HEK293 (cell line): ENCODE data around the gene IGSF9.

Experiments
- BCL11B ChIP-seq: fragments of 450-650 bp; formaldehyde crosslinking; IDR thresholded peaks from 2 replicates; pipeline ENCODE4 v1.5.1; 2016; ENCODE audit warnings: low read depth, missing biosample characterization, missing genetic modification characterization
- GLIS1 ChIP-seq: fragments of 450-650 bp; formaldehyde crosslinking; IDR thresholded peaks from 2 replicates; pipeline ENCODE4 v1.5.1; 2016; ENCODE audit warnings: missing biosample characterization, missing genetic modification characterization
- KLF8 ChIP-seq: fragments of 450-650 bp; formaldehyde crosslinking; IDR thresholded peaks from 2 replicates; pipeline ENCODE4 v1.5.1; 2016; ENCODE audit warnings: missing biosample characterization, missing genetic modification characterization
- SCRT2 ChIP-seq: fragments of 450-650 bp; formaldehyde crosslinking; IDR thresholded peaks from 2 replicates; pipeline ENCODE4 v1.5.1; 2016; ENCODE audit warnings: missing biosample characterization, missing genetic modification characterization
- YY2 ChIP-seq: fragments of 450-650 bp; formaldehyde crosslinking; IDR thresholded peaks from 2 replicates; pipeline ENCODE4 v1.5.1; 2016; ENCODE audit warnings: missing biosample characterization, missing genetic modification characterization
- ZBTB48 ChIP-seq: fragments of 450-650 bp; formaldehyde crosslinking; IDR thresholded peaks from 2 replicates; pipeline ENCODE4 v1.5.1; 2016; ENCODE audit warnings: missing biosample characterization, missing genetic modification characterization
- ZEB2 ChIP-seq: fragments of 450-650 bp; formaldehyde crosslinking; IDR thresholded peaks from 2 replicates; pipeline ENCODE4 v1.5.1; 2016; ENCODE audit warnings: missing biosample characterization, missing genetic modification characterization
- ZFP69B ChIP-seq: fragments of 450-650 bp; formaldehyde crosslinking; IDR thresholded peaks from 2 replicates; pipeline ENCODE4 v1.5.1; 2016; ENCODE audit warnings: missing biosample characterization, missing genetic modification characterization
- ZIC2 ChIP-seq: fragments of 450-650 bp; formaldehyde crosslinking; IDR thresholded peaks from 2 replicates; pipeline ENCODE4 v1.5.1; 2016; ENCODE audit warnings: missing biosample characterization, missing genetic modification characterization
- ZNF112 ChIP-seq: fragments of 450-650 bp; formaldehyde crosslinking; IDR thresholded peaks from 2 replicates; pipeline ENCODE4 v1.5.0; 2017; ENCODE audit warnings: missing biosample characterization, missing genetic modification characterization
- ZNF157 ChIP-seq: fragments of 450-650 bp; formaldehyde crosslinking; IDR thresholded peaks from 2 replicates; pipeline ENCODE4 v1.5.1; 2016; ENCODE audit warnings: missing biosample characterization, missing genetic modification characterization
- ZNF169 ChIP-seq: fragments of 450-650 bp; formaldehyde crosslinking; IDR thresholded peaks from 2 replicates; pipeline ENCODE4 v1.5.1; 2016; ENCODE audit warnings: missing biosample characterization, missing genetic modification characterization
- ZNF2 ChIP-seq: fragments of 450-650 bp; formaldehyde crosslinking; IDR thresholded peaks from 2 replicates; pipeline ENCODE4 v1.5.1; 2016; ENCODE audit warnings: missing biosample characterization, missing genetic modification characterization
- ZNF223 ChIP-seq: fragments of 450-650 bp; formaldehyde crosslinking; IDR thresholded peaks from 2 replicates; pipeline ENCODE4 v1.5.1; 2016; ENCODE audit warnings: missing biosample characterization, missing genetic modification characterization
- ZNF24 ChIP-seq: fragments of 450-650 bp; formaldehyde crosslinking; IDR thresholded peaks from 2 replicates; pipeline ENCODE4 v1.5.1; 2016; ENCODE audit warnings: missing biosample characterization, missing genetic modification characterization
- ZNF292 ChIP-seq: fragments of 450-650 bp; formaldehyde crosslinking; IDR thresholded peaks from 2 replicates; pipeline ENCODE4 v1.5.1; 2016; ENCODE audit warnings: low read depth, missing biosample characterization, missing genetic modification characterization, borderline replicate concordance
- ZNF335 ChIP-seq: fragments of 450-650 bp; formaldehyde crosslinking; conservative IDR thresholded peaks from 2 replicates; pipeline ENCODE4 v1.5.1; 2016; ENCODE audit warnings: missing biosample characterization, missing genetic modification characterization
- ZNF341 ChIP-seq: fragments of 450-650 bp; formaldehyde crosslinking; IDR thresholded peaks from 2 replicates; pipeline ENCODE4; 2016; ENCODE audit warnings: low read depth, missing biosample characterization, missing genetic modification characterization
- ZNF404 ChIP-seq: fragments of 450-650 bp; formaldehyde crosslinking; IDR thresholded peaks from 2 replicates; pipeline ENCODE4 v1.5.1; 2017; ENCODE audit warnings: missing biosample characterization, missing genetic modification characterization
- ZNF423 ChIP-seq: fragments of 450-650 bp; formaldehyde crosslinking; IDR thresholded peaks from 2 replicates; pipeline ENCODE4 v1.5.1; 2016; ENCODE audit warnings: missing biosample characterization, missing genetic modification characterization
- ZNF549 ChIP-seq: fragments of 450-650 bp; IDR thresholded peaks from 2 replicates; pipeline ENCODE4 v1.5.1; 2018; ENCODE audit warnings: missing biosample characterization, missing genetic modification characterization, mild to moderate bottlenecking, inconsistent platforms, moderate library complexity
- ZNF561 ChIP-seq: fragments of 450-650 bp; IDR thresholded peaks from 2 replicates; pipeline ENCODE4 v1.5.1; 2018; ENCODE audit warnings: missing biosample characterization, missing genetic modification characterization, borderline replicate concordance
- ZNF654 ChIP-seq: fragments of 450-650 bp; formaldehyde crosslinking; IDR thresholded peaks from 2 replicates; pipeline ENCODE4 v1.5.1; 2016; ENCODE audit warnings: low read depth, missing biosample characterization, missing genetic modification characterization
- ZNF785 ChIP-seq: fragments of 450-650 bp; formaldehyde crosslinking; IDR thresholded peaks from 2 replicates; pipeline ENCODE4 v1.5.1; 2016; ENCODE audit warnings: missing biosample characterization, missing genetic modification characterization
- ZNF837 ChIP-seq: fragments of 450-650 bp; formaldehyde crosslinking; IDR thresholded peaks from 2 replicates; pipeline ENCODE4 v1.5.1; 2016; ENCODE audit warnings: missing biosample characterization, missing genetic modification characterization
- TF ChIP-seq, protein P1 (sequence below): fragments of 450-650 bp; formaldehyde crosslinking; IDR thresholded peaks from 2 replicates; pipeline ENCODE4 v1.5.1; 2017; ENCODE audit warnings: missing biosample characterization, missing genetic modification characterization
- TF ChIP-seq, protein P2 (sequence below): fragments of 450-650 bp; formaldehyde crosslinking; IDR thresholded peaks from 2 replicates; pipeline ENCODE4 v1.5.1; 2017; ENCODE audit warnings: missing biosample characterization, missing genetic modification characterization
- TF ChIP-seq, protein P3 (sequence below): fragments of 450-650 bp; formaldehyde crosslinking; IDR thresholded peaks from 2 replicates; pipeline ENCODE4 v1.5.1; 2016; ENCODE audit warnings: missing biosample characterization, missing genetic modification characterization
- TF ChIP-seq, protein P4 (sequence below): fragments of 450-650 bp; formaldehyde crosslinking; IDR thresholded peaks from 2 replicates; pipeline ENCODE4 v1.5.1; 2016; ENCODE audit warnings: missing biosample characterization, missing genetic modification characterization, low read depth
- TF ChIP-seq, protein P5 (sequence below): fragments of 450-650 bp; formaldehyde crosslinking; IDR thresholded peaks from 2 replicates; pipeline ENCODE4 v1.5.1; 2017; ENCODE audit warnings: missing biosample characterization, missing genetic modification characterization
- TF ChIP-seq, protein P6 (sequence below): fragments of 450-650 bp; formaldehyde crosslinking; IDR thresholded peaks from 2 replicates; pipeline ENCODE4 v1.5.1; 2016; ENCODE audit warnings: missing biosample characterization, missing genetic modification characterization

The IGSF9 gene

DNA sequence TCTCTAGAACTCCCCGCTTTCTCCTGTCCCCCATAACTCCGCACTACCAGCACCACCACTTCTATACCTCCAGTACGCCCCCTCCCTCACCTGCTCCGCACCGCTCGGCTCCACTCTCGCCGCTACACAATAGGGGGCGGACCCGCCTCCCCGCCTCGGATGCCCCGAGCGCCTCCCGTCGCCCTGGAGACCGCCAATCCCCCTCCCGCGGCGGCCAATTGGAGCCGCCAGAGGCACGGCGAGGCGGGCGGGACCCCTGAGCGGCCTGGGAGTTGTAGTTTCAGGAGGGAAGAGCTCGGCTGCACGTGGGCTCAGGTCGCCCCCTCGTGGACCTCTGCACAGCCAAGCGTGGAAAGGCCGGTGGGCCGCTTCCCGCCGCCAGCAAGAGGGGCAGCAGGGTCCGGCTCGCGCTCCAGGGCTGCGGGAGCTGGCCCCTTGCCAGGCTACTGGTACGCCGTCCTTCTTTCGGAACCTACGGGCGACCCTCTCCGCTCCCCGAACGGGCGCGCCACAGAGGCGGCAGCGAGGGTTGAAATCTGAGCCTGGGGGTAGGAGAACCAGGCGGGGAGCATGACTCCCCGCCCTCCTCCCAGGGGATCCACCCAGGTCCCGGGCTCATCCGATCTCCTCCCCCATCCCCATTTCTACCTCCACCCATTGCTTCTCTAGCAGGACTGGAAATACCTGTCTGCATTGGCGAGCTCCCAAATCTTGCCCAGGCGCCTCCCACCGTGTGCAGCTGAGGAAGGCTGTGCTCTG lies at the start of gene IGSF9 (continued):
- peak; percentile 57 for TF ChIP-seq ZNF423 (tag by site-specific recombination)
- peak; percentile 79 for TF ChIP-seq ZIC2 (tag by site-specific recombination)
- TF ChIP-seq, protein P1, sequence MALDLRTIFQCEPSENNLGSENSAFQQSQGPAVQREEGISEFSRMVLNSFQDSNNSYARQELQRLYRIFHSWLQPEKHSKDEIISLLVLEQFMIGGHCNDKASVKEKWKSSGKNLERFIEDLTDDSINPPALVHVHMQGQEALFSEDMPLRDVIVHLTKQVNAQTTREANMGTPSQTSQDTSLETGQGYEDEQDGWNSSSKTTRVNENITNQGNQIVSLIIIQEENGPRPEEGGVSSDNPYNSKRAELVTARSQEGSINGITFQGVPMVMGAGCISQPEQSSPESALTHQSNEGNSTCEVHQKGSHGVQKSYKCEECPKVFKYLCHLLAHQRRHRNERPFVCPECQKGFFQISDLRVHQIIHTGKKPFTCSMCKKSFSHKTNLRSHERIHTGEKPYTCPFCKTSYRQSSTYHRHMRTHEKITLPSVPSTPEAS (tag by site-specific recombination), result no peak
- TF ChIP-seq, protein P2, sequence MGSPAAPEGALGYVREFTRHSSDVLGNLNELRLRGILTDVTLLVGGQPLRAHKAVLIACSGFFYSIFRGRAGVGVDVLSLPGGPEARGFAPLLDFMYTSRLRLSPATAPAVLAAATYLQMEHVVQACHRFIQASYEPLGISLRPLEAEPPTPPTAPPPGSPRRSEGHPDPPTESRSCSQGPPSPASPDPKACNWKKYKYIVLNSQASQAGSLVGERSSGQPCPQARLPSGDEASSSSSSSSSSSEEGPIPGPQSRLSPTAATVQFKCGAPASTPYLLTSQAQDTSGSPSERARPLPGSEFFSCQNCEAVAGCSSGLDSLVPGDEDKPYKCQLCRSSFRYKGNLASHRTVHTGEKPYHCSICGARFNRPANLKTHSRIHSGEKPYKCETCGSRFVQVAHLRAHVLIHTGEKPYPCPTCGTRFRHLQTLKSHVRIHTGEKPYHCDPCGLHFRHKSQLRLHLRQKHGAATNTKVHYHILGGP (tag by site-specific recombination), result no peak
- TF ChIP-seq ZNF292, result no peak
- TF ChIP-seq ZNF404, result no peak
- no peak for TF ChIP-seq ZFP69B (tag by site-specific recombination)
- 0 out of 2 replicates have a peak, but pooled peaks have one; percentile 45 for TF ChIP-seq SCRT2 (tag by site-specific recombination)
- peak; percentile 50 for TF ChIP-seq ZBTB48
- TF ChIP-seq, protein P3, sequence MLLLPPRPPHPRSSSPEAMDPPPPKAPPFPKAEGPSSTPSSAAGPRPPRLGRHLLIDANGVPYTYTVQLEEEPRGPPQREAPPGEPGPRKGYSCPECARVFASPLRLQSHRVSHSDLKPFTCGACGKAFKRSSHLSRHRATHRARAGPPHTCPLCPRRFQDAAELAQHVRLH (tag by site-specific recombination), result peak; percentile 71; the same call in 1 of the 2 replicates
- TF ChIP-seq GLIS1, result peak; percentile 83
- peak; percentile 96 for TF ChIP-seq ZNF335 (tag by site-specific recombination)
- 0 out of 2 replicates have a peak, but pooled peaks have one; percentile 56 for TF ChIP-seq ZNF785
- TF ChIP-seq ZNF223 (tag by site-specific recombination), result no peak
- no peak for TF ChIP-seq ZNF837
- TF ChIP-seq ZNF654 (tag by site-specific recombination), result peak; percentile 46
- peak; percentile 81; the same call in 1 of the 2 replicates for TF ChIP-seq ZNF561 (tag by site-specific recombination)
- peak; percentile 25; the same call in 1 of the 2 replicates for TF ChIP-seq YY2 (tag by site-specific recombination)
- TF ChIP-seq ZNF157 (tag by site-specific recombination), result no peak
- TF ChIP-seq, protein P4, sequence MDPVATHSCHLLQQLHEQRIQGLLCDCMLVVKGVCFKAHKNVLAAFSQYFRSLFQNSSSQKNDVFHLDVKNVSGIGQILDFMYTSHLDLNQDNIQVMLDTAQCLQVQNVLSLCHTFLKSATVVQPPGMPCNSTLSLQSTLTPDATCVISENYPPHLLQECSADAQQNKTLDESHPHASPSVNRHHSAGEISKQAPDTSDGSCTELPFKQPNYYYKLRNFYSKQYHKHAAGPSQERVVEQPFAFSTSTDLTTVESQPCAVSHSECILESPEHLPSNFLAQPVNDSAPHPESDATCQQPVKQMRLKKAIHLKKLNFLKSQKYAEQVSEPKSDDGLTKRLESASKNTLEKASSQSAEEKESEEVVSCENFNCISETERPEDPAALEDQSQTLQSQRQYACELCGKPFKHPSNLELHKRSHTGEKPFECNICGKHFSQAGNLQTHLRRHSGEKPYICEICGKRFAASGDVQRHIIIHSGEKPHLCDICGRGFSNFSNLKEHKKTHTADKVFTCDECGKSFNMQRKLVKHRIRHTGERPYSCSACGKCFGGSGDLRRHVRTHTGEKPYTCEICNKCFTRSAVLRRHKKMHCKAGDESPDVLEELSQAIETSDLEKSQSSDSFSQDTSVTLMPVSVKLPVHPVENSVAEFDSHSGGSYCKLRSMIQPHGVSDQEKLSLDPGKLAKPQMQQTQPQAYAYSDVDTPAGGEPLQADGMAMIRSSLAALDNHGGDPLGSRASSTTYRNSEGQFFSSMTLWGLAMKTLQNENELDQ (tag by site-specific recombination), result no peak
- TF ChIP-seq, protein P5, sequence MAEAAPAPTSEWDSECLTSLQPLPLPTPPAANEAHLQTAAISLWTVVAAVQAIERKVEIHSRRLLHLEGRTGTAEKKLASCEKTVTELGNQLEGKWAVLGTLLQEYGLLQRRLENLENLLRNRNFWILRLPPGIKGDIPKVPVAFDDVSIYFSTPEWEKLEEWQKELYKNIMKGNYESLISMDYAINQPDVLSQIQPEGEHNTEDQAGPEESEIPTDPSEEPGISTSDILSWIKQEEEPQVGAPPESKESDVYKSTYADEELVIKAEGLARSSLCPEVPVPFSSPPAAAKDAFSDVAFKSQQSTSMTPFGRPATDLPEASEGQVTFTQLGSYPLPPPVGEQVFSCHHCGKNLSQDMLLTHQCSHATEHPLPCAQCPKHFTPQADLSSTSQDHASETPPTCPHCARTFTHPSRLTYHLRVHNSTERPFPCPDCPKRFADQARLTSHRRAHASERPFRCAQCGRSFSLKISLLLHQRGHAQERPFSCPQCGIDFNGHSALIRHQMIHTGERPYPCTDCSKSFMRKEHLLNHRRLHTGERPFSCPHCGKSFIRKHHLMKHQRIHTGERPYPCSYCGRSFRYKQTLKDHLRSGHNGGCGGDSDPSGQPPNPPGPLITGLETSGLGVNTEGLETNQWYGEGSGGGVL (tag by site-specific recombination), result peak; percentile 88
- peak; percentile 91 for TF ChIP-seq ZNF341
- no peak for TF ChIP-seq ZNF2 (tag by site-specific recombination)
- TF ChIP-seq ZNF169 (tag by site-specific recombination), result no peak
- TF ChIP-seq, protein P6, sequence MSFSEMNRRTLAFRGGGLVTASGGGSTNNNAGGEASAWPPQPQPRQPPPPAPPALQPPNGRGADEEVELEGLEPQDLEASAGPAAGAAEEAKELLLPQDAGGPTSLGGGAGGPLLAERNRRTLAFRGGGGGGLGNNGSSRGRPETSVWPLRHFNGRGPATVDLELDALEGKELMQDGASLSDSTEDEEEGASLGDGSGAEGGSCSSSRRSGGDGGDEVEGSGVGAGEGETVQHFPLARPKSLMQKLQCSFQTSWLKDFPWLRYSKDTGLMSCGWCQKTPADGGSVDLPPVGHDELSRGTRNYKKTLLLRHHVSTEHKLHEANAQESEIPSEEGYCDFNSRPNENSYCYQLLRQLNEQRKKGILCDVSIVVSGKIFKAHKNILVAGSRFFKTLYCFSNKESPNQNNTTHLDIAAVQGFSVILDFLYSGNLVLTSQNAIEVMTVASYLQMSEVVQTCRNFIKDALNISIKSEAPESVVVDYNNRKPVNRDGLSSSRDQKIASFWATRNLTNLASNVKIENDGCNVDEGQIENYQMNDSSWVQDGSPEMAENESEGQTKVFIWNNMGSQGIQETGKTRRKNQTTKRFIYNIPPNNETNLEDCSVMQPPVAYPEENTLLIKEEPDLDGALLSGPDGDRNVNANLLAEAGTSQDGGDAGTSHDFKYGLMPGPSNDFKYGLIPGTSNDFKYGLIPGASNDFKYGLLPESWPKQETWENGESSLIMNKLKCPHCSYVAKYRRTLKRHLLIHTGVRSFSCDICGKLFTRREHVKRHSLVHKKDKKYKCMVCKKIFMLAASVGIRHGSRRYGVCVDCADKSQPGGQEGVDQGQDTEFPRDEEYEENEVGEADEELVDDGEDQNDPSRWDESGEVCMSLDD (tag by site-specific recombination), result 0 out of 2 replicates have a peak, but pooled peaks have one; percentile 29
- no peak for TF ChIP-seq ZNF549
- TF ChIP-seq KLF8, result peak; percentile 64; the same call in 1 of the 2 replicates
- peak; percentile 81 for TF ChIP-seq ZEB2 (tag by site-specific recombination)
- no peak for TF ChIP-seq ZNF112
- TF ChIP-seq ZNF24 (tag by site-specific recombination), result peak; percentile 28; the same call in 1 of the 2 replicates
- TF ChIP-seq BCL11B (tag by site-specific recombination), result no peak
